HEK293 (cell line): ENCODE results near the gene BMPR2.

ENCODE experiments used
- SALL2 ChIP-seq: fragments of 450-650 bp; formaldehyde crosslinking; IDR thresholded peaks from 2 replicates; pipeline ENCODE4 v1.5.0; 2017; ENCODE audit warnings: missing biosample characterization, mild to moderate bottlenecking, missing genetic modification characterization, borderline replicate concordance
- ZNF677 ChIP-seq: fragments of 450-650 bp; IDR thresholded peaks from 2 replicates; pipeline ENCODE4 v1.5.0; 2018; ENCODE audit warnings: missing biosample characterization, mild to moderate bottlenecking, missing genetic modification characterization, moderate library complexity
- TF ChIP-seq, protein P1 (sequence below): fragments of 450-650 bp; formaldehyde crosslinking; IDR thresholded peaks from 2 replicates; pipeline ENCODE4 v1.5.1; 2016; ENCODE audit warnings: missing biosample characterization, missing genetic modification characterization

DNA sequence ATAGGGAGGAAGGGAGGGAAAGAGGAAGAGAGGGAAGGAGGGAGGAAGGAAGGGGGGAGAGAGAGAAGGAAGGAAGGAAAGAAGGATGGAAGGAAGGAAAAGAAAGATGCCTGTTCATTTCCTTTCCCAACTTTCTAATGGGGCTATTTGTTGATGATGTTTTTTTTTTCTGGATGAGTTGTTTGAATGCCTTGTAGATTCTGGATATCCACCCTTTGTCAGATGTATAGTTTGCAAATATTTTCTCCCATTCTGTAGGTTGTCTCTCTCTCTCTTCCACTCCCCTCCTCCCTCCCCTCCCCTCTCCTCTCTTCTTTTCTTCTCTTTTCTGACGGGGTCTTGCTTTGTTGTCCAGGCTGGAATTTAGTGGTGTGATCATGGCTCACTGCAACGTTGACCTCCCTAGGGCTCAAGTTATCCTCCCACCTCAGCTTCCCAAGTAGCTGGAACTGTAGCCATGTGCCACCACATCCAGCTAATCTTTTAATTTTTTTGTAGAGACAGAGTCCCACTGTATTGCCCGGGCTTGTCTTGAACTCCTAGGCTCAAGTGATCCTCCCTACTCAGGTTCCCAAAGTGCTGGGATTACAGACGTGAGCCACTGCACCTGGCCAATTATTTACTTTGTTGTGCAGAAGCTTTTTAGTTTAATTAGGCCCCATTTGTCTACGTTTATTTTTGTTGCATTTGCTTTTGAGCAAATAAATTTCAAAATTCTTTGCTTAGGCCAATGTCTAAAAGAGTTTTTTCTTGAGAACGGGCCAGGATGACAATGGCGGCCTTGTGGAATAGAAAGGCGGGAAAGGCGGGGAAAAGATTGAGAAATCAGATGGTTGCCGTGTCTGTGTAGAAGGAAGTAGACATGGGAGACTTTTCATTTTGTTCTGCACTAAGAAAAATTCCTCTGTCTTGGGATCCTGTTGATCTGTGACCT, 201.4 kb downstream of the BMPR2 start:
- TF ChIP-seq, protein P1, sequence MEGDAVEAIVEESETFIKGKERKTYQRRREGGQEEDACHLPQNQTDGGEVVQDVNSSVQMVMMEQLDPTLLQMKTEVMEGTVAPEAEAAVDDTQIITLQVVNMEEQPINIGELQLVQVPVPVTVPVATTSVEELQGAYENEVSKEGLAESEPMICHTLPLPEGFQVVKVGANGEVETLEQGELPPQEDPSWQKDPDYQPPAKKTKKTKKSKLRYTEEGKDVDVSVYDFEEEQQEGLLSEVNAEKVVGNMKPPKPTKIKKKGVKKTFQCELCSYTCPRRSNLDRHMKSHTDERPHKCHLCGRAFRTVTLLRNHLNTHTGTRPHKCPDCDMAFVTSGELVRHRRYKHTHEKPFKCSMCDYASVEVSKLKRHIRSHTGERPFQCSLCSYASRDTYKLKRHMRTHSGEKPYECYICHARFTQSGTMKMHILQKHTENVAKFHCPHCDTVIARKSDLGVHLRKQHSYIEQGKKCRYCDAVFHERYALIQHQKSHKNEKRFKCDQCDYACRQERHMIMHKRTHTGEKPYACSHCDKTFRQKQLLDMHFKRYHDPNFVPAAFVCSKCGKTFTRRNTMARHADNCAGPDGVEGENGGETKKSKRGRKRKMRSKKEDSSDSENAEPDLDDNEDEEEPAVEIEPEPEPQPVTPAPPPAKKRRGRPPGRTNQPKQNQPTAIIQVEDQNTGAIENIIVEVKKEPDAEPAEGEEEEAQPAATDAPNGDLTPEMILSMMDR (tag by site-specific recombination), result no peak
- TF ChIP-seq SALL2 (tag by site-specific recombination), result no peak
- TF ChIP-seq ZNF677 (tag by site-specific recombination), result no peak
